ENCODE data around the gene GLI3. TPM values are rescaled to one million over a fixed set of nuclear protein-coding genes. Genes with fewer than 3 reads are reported as not detected.

Gene GLI3
- total RNA-seq, 4 donors from 2014 or later = 23.1 to 41.3 (median 24.6) TPM

GRCh38 chr7:41976411-41976810, 260.6 kb downstream of the GLI3 start:
- WGBS = 94% methylated on average over 2 of the region's 2 CpGs
- Histone ChIP-seq H3K9me3 (no peaks in the 10 kb centered on the region), H3K36me3 (peaks cover 24% of the 10 kb centered on the region), H3K4me1 (peaks cover 19% of the 10 kb centered on the region), H3K27ac (no peak overlapping the region), H3K27me3 (no peaks in the 10 kb centered on the region), H3K4me3 (no peak overlapping the region)
- no peak for DNase-seq (ENCODE audit: low spot score in 2 of 2)
- TF ChIP-seq POLR2AphosphoS5 (IDR thresholded peaks at IDR 0.05) (no peak), EP300 (IDR thresholded peaks at IDR 0.05) (no peak), POLR2A (IDR thresholded peaks at IDR 0.05) (no peak), CTCF (IDR thresholded peaks at IDR 0.05) (no peak)

- no peak overlapping the region for H3K27ac ChIP-seq
- peaks cover 28% of the 10 kb centered on the region for H3K36me3 ChIP-seq
- TF ChIP-seq EP300 (IDR thresholded peaks at IDR 0.05) = no peak
- TF ChIP-seq POLR2A (IDR thresholded peaks at IDR 0.05) = no peak
- no peak for TF ChIP-seq CTCF (IDR thresholded peaks at IDR 0.05)
- no peak for TF ChIP-seq POLR2AphosphoS5 (IDR thresholded peaks at IDR 0.05)
- no peaks in the 10 kb centered on the region for H3K9me3 ChIP-seq
- no peak overlapping the region for H3K4me3 ChIP-seq
- no peaks in the 10 kb centered on the region for H3K27me3 ChIP-seq
- DNase-seq (ENCODE audit: low spot score in 2 of 2) = no peak
- H3K4me1 ChIP-seq = peaks cover 17% of the 10 kb centered on the region
Measured at GRCh38 chr7:41975849-41976248, 261.2 kb downstream of the GLI3 start.

- TF ChIP-seq EP300 (IDR thresholded peaks at IDR 0.05) (no peak), POLR2AphosphoS5 (IDR thresholded peaks at IDR 0.05) (no peak), CTCF (IDR thresholded peaks at IDR 0.05) (no peak), POLR2A (IDR thresholded peaks at IDR 0.05) (no peak)
- no peak for DNase-seq (ENCODE audit: low spot score in 2 of 2)
- 87% methylated on average over 4 of the region's 4 CpGs for WGBS
- H3K36me3 ChIP-seq = peaks cover 28% of the 10 kb centered on the region
- no peaks in the 10 kb centered on the region for H3K9me3 ChIP-seq
- H3K27me3 ChIP-seq = no peaks in the 10 kb centered on the region
- no peak overlapping the region for H3K4me3 ChIP-seq
- H3K27ac ChIP-seq = no peak overlapping the region
- peaks cover 10% of the 10 kb centered on the region for H3K4me1 ChIP-seq
Measured at GRCh38 chr7:41974870-41975557, 262.0 kb downstream of the GLI3 start.

- H3K36me3 ChIP-seq = peaks cover 32% of the 10 kb centered on the region
- TF ChIP-seq CTCF (IDR thresholded peaks at IDR 0.05) = no peak
- no peak for TF ChIP-seq POLR2AphosphoS5 (IDR thresholded peaks at IDR 0.05)
- TF ChIP-seq POLR2A (IDR thresholded peaks at IDR 0.05) = no peak
- TF ChIP-seq EP300 (IDR thresholded peaks at IDR 0.05) = no peak
Measured at GRCh38 chr7:41973202-41973730, 263.7 kb downstream of the GLI3 start.

GRCh38 chr7:41972776-41973175, 264.2 kb downstream of the GLI3 start:
- Histone ChIP-seq H3K4me1 (peaks cover 8% of the 10 kb centered on the region), H3K36me3 (peaks cover 30% of the 10 kb centered on the region), H3K4me3 (no peak overlapping the region), H3K9me3 (no peaks in the 10 kb centered on the region), H3K27me3 (no peaks in the 10 kb centered on the region), H3K27ac (no peak overlapping the region)
- DNase-seq (ENCODE audit: low spot score in 2 of 2) = no peak
- 95% methylated on average over 4 of the region's 4 CpGs for WGBS
- TF ChIP-seq POLR2A (IDR thresholded peaks at IDR 0.05) (no peak), EP300 (IDR thresholded peaks at IDR 0.05) (no peak), CTCF (IDR thresholded peaks at IDR 0.05) (no peak), POLR2AphosphoS5 (IDR thresholded peaks at IDR 0.05) (no peak)

More at GRCh38 chr7:41973202-41973730, 263.7 kb downstream of the GLI3 start:
- no peak for DNase-seq (ENCODE audit: low spot score in 2 of 2)
- Histone ChIP-seq H3K4me1 (peaks cover 10% of the 10 kb centered on the region), H3K27me3 (no peaks in the 10 kb centered on the region), H3K9me3 (no peaks in the 10 kb centered on the region), H3K4me3 (no peak overlapping the region), H3K27ac (no peak overlapping the region)
- WGBS = 93% methylated on average over 8 of the region's 8 CpGs

All from suprapubic skin (tissue), 4 donors.